ENCODE results near the gene NOC3L.

The NOC3L gene

GRCh38 chr10:94299417-94299816 lies 63.3 kb downstream of the NOC3L start:
- DNase-seq = no peak

- DNase-seq = no peak
Observed at GRCh38 chr10:94294168-94294567, 68.6 kb downstream of the NOC3L start.

DNA sequence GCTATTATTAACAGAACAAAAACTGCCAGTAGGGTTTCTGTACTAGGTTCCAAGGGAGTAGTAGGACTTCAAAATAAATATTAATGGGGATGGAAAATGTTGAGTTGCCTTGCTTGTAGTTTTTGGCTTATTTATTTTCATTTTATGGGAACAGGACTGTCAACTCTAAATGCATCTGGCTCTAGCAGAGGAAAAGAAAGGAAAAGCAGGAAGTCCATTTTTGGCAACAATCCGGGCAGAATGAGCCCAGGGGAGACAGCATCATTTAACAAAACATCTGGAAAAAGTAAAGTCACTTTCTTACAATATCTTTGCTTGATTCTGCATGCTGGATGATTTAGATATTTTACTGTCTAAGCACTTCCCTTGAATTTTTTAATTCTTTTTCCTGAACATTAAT lies 69.4 kb downstream of the NOC3L start:
- no peak for DNase-seq

GRCh38 chr10:94292434-94293090 lies 70.2 kb downstream of the NOC3L start:
- no peak for DNase-seq

DNA sequence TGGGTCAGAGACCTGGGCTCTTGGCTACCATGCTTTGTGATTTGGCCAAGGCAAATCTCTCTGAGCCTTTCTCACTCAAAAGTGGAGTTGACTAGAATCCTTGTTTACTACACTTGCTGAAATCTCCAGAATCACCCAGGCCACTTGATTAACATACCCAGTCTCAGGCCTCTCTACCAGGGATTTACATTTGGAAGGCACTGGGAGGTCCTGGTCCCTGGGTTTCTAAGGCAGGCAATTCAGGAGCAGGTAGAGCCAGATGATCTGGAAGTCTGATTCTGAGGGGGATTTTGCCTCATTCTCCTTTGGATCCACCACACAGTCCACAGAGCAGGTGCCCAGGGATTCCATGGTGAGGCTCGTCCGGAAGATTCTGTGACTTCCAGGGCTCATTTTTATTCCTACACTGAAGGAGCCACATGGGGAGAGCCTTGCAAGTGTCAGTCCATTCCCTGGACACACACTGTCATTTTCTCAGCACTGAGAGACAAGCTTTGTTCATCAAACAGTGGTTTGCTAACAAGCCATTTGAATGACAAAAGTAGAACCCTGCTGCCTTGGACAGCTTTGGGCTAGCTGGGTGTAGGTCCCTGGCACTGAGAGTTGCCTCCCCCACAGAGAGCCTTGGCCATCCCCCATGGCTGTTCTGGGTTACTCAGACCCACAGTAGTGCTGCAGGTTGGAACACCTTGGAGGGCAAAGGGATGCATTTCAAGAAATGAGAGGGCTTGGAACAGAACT lies 74.2 kb downstream of the NOC3L start:
- DNase-seq = no peak

GRCh38 chr10:94287336-94287735 lies 75.4 kb downstream of the NOC3L start:
- no peak for DNase-seq

GRCh38 chr10:94286901-94287300 lies 75.8 kb downstream of the NOC3L start:
- DNase-seq = no peak

GRCh38 chr10:94285271-94285670 lies 77.5 kb downstream of the NOC3L start:
- no peak for DNase-seq

All from cerebellar nuclear complex (tissue), 1 donor.